ENCODE data around the gene ATP6V0C. TPM values are rescaled to one million over a fixed set of nuclear protein-coding genes. Genes with fewer than 3 reads are reported as not detected.
"Not testable (repeated sequence)": the region's sequence is repeated elsewhere in the genome, so short reads cannot be mapped to it uniquely, and the experiment has no call there.

The ATP6V0C gene
- total RNA-seq, 2 donors from 2014 or later = 107 to 133 TPM

DNA sequence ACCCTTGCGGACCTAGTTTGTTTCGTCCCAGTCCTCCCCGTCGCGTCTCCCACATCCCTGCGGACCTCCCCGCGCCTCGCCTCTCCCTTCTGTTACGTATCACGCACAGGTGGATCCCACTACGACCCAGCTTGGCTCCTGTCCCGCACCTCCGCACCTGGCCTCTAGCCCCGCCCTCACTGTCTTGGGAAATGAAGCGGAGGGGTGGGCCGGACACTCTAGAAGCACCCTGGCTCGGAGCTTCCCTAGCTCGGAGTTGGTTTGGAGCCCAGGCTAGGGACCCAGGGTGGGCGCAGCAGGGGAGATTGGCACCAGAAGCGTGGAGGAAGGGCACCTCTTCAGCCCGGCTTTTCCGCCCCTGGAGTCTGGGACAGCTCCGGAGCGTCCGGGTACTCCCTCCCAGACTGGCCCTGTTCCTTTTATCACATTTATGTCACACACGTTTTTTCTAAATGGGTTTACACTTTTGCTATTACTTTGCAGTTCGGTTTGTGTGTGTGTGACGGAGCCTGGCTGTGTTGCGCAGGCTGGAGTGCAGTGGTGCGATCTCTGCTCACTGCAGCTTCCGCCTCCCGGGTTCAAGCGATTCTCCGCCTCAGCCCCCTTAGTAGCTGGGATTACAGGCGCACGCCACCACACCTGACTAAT, 18.9 kb downstream of the ATP6V0C start:
- intact Hi-C loops (cut with DNase I) = no loop called here
- DNase-seq (ENCODE audit: low spot score) = peak; percentile 86

DNA sequence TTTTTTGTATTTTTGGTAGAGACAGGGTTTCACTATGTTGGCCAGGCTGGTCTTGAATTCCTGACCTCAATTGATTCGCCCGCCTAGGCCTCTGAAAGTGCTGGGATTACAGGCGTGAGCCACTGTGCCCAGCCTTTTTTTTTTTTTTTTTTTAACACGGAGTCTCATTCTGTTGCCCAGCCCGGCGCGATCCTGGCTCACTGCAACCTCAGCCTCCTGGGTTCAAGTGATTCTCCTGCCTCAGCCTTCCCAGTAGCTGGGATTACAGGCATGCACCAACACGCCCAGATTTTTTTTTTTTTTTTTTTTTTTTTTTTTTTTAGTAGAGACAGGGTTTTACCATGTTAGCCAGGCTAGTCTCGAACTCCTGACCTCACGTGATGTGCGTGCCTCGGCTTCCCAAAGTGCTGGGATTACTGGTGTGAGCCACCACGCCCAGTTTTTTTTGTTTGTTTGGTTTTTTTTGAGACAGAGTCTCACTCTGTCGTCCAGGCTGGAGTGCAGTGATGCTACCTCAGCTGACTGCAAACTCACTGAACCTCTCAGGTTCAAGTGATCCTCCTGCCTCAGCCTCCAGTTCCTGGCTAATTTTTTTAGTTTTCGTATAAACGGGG, 19.5 kb downstream of the ATP6V0C start:
- intact Hi-C loops (cut with DNase I); DNase-seq (ENCODE audit: low spot score): not testable (repeated sequence)

DNA sequence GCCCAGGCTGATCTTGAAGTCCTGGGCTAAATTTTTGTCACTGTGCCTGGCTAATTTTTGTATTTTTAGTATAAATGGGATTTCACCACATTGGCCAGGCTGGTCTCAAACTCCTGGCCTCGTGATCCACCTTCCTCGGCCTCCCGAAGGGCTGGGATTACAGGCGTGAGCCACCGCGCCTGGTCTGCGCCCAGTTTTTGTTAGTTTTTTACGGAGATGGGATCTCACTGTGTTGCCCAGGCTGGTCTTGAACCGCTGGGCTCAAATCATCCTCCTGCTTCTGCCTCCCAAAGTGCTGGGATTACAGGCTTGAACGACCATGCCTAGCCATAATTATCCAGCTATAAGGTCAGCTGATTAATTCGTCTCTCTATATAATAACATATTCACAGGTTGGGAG, 20.2 kb downstream of the ATP6V0C start:
- intact Hi-C loops (cut with DNase I) = no loop called here
- DNase-seq (ENCODE audit: low spot score) = no peak

DNA sequence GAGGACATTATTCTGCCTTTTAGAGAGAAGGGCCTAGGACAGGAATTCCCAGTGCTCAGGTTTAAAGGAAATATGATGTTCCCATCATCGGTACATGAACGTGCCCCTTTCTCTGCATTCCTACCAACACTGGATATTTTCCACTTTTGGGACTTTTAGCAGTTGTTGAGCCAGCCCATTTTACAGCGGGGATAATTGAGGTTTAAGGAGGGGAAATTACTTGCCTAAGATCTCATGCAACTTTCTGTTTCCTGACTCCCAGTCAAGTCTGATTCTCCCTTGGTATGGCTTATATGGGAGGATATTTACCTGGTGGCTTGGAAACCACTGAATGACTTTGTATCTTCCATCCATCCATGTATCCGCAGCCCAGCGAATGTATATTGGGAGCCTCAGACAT, 20.6 kb downstream of the ATP6V0C start:
- intact Hi-C loops (cut with DNase I); DNase-seq (ENCODE audit: low spot score): not testable (repeated sequence)

DNA sequence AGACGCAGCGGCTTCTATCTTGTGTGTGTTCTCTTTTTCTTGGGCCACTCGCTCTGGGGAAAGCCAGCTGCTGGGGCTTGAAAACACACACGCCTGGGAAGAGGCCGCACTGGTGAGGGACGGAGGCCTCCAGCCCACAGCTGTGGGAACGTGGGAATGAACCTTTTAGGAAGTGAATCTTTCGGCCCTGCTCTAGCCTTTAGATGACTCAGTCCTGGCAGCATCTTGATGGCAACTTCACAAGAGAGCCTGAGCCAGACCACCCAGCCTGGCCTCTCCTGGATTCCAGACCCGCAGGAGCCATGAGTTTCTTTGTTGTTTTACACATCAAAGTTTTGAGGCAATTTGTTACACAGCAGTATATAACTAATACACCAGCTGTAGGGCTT, 21.9 kb downstream of the ATP6V0C start:
- intact Hi-C loops (cut with DNase I) = no loop called here
- peak; percentile 86 for DNase-seq (ENCODE audit: low spot score)

DNA sequence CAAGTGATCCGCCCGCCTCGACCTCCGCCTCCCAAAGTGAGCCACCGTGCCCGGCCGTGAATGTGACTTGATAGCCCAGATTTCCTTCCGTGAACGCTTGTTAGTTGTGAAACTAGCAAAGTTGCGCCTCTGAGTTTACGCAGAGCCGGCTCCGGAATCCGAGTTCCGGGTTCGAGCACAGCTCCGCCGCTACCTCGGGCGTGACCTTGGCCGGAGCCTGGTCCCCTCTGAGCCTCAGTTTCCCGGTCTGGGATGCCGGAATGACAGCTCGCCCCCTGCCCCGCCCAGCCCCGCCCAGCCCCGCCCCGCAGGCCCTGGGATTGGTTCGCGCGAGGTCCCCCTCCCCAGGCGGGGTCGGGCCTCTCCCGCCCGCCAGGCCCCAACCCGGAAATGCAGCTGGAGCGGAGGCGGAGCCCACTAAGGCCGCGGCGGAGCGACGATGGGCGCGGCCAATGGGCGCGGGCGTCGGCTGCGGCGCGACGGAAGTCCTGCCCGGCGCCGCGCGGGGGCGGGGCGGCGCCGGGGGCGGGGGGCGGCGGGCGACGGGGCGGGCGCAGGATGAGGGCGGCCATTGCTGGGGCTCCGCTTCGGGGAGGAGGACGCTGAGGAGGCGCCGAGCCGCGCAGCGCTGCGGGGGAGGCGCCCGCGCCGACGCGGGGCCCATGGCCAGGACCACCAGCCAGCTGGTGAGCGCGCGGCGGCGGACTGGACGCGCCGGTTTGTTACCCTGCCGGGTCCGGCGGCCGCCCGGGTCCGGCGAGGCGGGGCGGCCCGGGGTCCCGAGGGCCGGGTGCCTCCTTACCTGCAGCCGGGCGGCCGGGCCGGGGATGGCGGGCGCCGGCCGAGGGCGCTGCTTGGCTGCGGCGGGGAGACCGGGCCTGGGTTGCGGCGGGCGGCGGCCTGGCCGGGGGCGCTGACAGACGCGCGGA, 24.0 kb downstream of the ATP6V0C start, which contains the start of gene PDPK1:
PDPK1 (plus strand) TSS at position 571 of the 929 bp plus-strand sequence; CDS start at position 663, 92 bp downstream.
- intact Hi-C loops (cut with DNase I) = no loop called here
- DNase-seq (ENCODE audit: low spot score) = peak; percentile 98

DNA sequence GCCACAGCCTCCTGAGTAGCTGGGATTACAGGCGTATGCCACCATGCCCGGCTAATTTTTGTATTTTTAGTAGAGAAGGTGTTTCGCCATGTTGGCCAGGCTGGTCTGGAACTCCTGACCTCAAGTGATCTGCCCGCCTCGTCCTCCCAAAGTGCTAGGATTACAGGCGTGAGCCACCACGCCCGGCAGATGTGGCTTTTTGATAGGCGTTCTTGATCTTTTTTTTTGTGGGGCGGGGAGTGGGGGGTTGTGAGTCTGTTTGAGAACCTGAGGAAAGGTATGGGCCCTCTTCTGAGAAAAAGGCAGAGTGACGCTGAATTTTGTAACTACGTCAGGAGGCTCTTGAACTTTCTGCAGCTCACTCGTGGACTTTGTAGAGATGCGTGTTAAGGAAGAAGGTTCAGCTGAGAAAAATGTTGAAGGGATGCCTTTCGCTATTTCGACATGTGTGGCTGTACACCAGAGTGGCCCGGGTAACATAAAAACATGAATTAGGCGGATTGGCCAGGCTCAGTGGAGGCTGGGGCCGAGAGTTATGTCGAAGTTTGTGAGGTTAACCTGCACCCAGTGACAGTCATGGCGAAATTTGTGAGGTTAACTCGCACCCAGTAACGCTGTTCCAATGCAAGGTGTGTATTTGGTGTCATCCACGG, 25.6 kb downstream of the ATP6V0C start:
- intact Hi-C loops (cut with DNase I); DNase-seq (ENCODE audit: low spot score): not testable (repeated sequence)

DNA sequence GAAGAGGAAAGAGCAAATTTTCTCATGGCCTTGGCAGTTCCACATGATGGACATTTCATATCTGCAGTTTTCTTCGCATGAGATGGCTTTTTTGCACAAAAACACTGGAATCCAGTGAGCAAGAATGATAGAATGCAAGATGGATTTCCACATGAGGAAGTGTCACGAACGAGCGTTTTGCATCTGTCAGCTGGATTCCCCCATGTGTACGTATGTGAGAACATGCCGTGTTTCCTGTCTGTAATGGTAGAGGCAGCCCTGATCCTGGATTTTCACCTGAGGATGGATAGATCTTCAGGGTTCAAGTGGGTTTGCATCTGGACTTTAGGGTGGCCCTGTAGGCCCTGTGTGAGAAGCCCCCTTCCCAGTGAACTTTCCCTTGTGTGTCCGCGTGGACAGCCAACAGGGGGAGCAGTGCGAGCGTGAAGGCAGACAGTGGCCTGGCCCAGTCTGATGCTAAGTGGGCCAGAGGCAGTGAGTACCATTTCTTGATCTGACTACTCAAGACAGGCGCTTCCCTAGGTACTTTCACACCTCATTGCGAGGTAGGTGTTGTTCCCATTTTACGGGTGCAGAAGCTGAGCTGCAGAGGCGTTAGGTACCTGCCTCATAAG, 26.2 kb downstream of the ATP6V0C start:
- intact Hi-C loops (cut with DNase I) = not testable (repeated sequence)

DNA sequence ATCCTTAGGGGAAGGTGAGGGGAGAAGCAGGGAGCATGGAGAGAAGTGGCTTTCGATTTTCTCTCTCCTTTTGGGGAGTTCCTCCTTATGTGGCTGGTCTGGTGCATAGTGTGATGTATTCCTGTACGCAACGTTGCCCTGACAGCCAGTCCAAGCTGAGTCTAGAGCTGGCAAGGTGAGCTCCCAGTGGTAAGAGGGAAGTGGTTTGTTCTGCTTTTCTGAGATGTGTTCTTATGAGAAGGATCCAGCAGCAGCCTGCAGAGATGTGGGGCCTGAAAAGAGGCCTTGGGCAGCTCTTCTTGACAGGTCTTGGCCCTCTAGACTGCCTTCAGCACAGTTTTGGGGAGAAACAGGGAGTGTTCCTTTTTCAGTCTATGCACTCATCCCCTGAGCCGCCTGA, 27.2 kb downstream of the ATP6V0C start:
- DNase-seq (ENCODE audit: low spot score); intact Hi-C loops (cut with DNase I): not testable (repeated sequence)

More for the DNA sequence above, 26.2 kb downstream of the ATP6V0C start:
- not testable (repeated sequence) for DNase-seq (ENCODE audit: low spot score)

DNA sequence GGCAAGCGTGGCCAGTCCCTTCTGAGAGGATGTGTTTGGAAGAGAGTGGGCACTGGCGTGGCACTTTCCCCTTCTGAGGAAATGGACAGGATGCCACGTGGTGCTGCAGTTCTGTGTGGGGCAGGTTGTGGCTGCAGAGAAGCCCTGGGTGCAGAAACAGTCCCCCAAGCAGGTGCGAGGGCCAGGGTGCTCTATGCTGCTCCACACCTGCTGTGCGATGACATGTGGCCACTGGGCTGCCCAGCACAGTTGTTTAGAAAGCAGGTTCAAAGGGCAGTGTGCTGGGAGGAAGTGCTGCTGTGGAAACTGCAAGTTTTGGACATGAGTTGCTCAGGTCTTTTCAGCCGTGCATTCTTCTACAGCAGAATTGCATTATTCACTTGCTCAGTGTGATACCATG, 27.7 kb downstream of the ATP6V0C start:
- DNase-seq (ENCODE audit: low spot score); intact Hi-C loops (cut with DNase I): not testable (repeated sequence)

DNA sequence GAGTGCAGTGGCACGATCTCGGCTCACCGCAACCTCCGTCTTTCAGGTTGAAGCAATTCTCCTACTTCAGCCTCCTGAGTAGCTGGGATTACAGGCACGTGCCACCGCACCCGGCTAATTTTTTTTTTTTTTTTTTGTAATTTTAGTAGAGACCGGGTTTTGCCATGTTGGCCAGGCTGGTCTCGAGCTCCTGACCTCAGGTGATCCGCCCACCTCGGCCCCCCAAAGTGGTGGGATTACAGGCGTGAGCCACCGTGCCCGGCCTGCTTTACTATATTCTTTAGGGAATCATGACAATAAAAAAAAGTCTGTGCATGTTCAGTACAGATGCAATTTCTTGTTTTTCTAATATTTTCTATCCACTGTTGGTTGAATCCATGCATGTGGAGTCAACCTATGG, 30.0 kb downstream of the ATP6V0C start:
- intact Hi-C loops (cut with DNase I); DNase-seq (ENCODE audit: low spot score): not testable (repeated sequence)

DNA sequence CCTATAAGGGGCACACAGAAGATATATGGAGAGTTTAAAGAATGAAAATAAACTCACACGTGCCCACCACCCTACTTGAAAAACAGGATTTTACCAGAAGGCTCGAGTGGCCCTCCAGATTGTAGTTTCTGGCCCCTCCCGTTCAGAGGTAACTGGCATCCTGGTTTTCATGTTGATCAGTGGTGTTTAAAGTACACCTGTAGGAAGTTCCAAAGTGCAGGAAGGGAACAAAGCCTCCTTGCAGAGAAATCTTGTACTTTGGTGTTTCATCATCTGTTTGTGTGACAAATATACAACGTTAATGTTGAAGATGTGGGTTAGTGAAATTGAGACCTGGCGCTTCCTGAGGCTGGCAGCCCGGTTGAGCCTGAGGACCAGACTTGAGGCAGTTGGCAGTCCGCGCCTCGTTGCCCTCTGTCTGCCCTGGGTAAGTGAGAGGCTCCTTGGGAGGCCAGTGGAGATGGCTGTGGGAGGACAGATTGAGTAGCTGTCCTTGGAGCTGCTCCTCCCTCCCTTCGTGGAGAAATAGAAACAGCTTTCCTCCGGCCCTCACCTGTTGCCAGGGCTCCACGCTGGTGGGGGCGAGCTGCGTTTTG, 36.6 kb downstream of the ATP6V0C start:
- intact Hi-C loops (cut with DNase I) = not testable (repeated sequence)

DNA sequence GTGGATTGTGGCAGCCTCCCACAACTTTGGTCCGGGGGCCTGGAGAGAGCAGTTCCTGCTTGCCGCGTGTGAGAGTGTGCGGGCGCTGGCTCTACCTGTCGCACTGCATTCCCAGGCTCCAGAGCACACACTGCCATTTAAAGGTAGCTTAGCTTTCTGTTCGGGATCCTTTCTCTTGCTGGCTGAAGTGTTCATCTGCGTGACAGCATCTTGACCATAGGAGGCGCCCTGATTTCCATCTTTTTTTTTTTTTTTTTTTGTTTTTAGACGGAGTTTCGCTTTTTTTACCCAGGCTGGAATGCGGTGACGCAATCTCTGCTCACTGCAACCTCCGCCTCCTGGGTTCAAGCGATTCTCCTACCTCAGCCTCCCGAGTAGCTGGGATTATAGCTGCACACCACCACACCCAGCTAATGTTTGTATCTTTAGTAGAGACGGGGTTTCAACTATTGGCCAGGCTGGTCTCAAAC, 37.7 kb downstream of the ATP6V0C start:
- DNase-seq (ENCODE audit: low spot score) = peak; percentile 38
- intact Hi-C loops (cut with DNase I) = not testable (repeated sequence)

More for the DNA sequence above, 36.6 kb downstream of the ATP6V0C start:
- not testable (repeated sequence) for DNase-seq (ENCODE audit: low spot score)

DNA sequence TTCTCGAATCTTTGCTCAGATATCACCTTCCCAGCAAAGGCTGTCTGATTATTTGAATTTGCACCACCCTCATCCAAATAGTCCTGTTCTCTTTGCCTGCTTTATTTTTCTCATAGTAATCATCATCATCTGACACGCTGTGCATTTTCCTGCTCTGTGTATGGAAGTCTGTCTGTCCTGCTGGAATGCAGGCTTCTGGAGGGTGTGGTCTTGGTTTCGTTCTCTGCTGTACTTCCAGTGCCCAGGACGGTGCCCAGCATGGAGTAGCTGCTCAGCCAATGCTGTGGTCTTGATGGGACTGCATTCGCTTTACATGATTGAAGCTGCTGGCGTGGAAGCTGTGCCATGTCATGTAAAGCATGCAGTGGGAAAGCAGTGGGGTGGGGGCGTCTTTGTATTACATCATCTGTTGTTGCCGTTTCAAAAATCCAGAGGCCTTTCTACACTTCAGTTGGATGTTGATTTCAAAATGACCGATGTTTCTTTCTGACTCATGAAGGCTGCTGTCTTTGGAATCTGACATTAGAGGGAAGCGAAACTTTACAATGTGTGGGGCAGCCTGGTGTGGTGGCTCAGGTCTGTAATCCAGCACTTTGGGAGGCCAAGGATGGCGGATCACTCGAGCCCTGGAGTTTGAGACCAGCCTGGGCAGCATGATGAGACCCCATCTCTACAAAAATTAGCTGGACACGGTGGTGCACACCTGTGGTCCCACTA, 41.1 kb downstream of the ATP6V0C start:
- DNase-seq (ENCODE audit: low spot score); intact Hi-C loops (cut with DNase I): not testable (repeated sequence)

DNA sequence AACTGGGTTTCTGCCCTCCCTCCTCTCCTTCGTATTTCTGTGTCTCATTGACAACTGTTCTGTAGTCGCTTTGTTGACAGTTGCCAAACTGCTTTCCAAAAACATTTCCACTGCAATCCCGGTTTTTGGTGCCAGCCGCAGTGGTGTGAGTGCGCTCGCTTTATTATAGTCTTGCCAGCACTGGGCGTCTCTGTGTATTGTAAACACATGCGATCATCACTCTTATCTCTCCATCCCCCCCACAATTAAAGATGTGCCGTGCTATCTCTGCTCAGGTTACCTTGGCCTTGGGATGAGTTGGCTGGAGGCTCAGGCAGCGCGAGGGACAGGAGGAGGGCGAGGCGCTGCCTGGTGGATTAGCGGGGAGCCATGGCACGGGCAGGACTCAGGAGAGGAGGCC, 43.4 kb downstream of the ATP6V0C start:
- intact Hi-C loops (cut with DNase I); DNase-seq (ENCODE audit: low spot score): not testable (repeated sequence)

DNA sequence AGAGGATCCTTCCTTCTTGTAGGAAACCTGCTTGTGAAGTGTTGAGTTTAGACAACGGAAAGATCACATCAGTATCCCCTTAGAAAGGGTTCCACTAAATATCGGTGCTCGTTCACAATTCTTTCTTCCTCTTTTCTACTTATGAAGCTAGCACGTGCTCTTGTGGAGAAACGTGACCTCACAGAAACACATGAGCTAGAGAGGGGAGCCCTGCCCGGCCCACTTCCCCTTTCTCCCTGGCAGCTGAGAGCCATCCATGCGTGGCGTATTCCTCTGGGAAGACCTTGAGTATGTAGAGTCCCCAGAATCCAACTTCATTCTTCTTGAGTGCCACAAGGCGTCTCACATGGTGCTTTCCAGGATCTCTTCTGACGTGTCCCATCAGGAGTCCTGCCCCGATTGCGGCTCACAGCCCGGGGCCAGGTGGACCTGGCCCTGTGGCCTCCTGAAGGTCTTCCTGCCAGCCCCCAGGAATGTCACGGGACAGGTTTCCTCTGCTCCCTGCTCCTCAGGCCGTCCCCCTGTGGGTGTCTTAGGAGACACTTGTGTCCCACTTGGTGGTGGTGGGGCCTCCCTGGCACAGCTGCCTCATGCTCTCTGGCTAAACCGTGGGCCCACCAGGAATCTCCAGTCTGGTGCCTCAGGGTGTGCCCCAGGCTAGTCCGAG, 46.5 kb downstream of the ATP6V0C start:
- intact Hi-C loops (cut with DNase I); DNase-seq (ENCODE audit: low spot score): not testable (repeated sequence)

DNA sequence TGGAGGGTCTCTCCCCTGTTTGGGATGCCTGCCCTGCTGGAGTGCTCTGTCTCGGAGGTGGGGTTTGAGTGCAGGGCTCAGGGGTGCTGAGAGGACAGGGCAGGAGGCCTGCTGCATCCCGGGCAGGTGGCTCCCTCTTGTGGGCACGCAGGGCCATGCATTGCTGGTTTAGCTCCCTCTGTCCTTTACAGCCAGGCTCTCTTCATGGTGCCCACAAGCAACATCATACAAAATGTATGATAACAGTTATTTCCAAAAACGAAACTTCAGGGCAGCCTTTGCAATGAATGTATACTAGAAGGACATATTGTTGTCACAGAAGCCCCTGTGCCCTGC, 47.0 kb downstream of the ATP6V0C start:
- peak; percentile 87 for DNase-seq (ENCODE audit: low spot score)
- intact Hi-C loops (cut with DNase I) = not testable (repeated sequence)
